Measurements from ENCODE around the gene PPOX.

The PPOX gene

GRCh38 chr1:161165742-161166668, at the start of gene PPOX:
PPOX (plus strand) TSS chr1:161166426; CDS start chr1:161166848, 422 bp downstream.
- peak; percentile 90 for DNase-seq (ENCODE audit: low spot score)

DNA sequence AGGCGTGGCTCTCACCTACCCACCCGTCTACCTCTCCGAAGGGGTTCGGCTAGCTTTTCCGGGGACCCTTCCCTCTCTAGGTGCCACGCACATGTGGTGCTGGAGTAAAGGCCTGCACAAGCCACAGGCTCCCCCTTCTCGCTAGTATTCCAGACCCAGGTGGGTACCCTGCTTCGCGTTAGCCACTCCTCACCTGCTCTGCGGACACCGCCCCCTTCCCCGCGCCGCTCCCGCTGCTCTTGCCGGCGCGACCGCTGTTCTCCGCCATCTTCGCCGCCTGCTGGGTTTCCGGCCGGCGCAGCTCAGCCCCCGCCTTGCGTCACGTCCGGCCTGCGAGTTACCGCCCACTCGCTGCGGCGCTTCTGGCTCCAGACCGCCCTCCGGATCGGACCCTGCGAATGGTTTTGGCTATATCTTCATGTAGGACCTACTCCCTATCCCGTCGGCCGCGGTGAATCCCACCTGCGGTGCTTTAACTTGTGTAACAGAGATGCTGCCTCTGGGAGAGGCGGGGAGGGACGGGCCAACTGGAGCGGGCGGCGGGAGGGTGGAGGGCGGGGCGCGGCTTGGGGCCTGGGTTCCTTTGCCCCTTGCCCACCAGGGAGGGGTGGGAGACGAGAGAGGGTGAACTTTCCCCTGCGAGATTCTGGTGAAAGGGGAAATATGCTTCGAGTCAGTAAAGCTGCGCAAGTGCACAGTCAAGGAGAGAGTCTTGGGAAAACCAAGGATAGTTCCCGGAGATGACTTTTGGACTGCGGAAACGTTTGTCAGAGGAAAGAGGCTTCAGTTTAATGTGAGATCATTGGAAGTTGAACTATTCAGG, 48.3 kb upstream of the PPOX start, which contains the start of the genes NIT1 and PFDN2:
Gene NIT1 (plus strand): TSS at position 347 of the 823 bp plus-strand sequence. CDS start 72 bp downstream, at position 419.
Gene PFDN2 (minus strand): TSS at position 279 of the 823 bp plus-strand sequence. CDS start 11 bp downstream, at position 268.
- peak; percentile 80 for DNase-seq (ENCODE audit: low spot score)

- DNase-seq (ENCODE audit: low spot score): no peak
Measured at GRCh38 chr1:161119092-161119903, 46.9 kb upstream of the PPOX start.

DNA sequence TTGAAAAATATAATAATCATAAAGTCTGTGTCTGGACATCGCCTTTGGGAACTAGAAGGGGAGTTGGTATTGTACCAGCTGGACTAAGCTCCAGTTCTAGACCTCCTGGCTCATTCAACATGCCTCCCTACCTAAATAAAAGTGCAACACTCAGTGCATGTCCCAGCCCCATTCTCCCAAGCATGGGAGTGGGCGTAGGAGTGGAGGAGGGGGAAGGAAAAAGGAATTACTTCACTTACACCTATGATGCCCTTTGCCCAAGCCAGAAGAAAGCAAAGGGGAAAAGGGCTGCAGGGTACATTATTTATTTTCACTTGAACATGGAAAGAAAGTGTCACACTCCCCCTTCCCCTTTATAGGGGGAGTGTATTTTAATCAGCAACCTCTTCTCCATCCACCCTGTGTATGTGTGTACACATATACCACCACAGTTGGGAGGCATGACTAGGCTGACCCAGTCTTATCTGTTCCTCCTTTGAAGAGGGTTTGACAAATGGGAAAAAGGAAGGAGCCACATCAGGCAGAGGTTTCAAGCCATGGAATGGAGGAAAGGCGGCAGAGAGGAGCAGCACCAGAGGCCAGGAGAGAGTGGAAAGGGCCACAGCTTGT, 45.1 kb upstream of the PPOX start:
- no peak for DNase-seq (ENCODE audit: low spot score)

DNA sequence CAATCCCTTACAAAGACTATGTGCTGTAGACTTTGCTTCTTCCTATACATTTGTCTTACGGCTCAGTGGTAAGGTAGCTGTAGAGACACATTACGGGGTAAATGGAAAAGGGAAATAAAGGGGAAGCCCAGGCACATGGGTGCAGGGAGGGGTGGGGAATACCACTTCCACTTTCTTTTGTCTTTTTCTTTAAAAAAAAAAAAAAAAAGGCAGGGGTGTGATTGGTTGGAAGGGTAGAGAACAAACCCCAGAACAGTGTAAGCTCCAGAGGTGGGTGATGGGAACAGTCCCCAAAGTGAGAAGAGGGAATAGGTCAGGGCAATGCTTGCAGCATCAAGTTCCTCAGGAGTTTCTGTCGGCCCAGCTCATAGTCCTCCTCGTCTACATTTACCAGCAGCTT, 44.4 kb upstream of the PPOX start:
- no peak for DNase-seq (ENCODE audit: low spot score)

DNA sequence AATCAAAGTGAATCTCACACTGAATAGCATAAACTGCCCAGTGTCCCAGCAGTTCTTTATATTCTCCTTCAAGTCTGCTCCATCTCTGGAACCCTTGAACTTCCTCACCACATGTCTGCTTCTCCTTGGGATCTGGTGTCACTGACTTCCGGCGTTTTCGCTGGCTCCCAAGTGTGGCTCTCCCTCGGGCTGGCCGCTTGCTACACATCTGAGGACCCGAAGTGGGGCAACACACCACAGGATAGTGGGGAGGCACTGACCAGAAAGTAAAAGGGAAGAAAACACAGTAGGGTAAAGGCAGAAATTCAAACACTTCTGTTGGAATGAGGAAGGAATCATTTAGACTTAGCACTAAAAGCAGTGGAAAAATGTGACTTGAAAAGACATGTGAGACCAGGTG, 43.3 kb upstream of the PPOX start:
- DNase-seq (ENCODE audit: low spot score): no peak

DNA sequence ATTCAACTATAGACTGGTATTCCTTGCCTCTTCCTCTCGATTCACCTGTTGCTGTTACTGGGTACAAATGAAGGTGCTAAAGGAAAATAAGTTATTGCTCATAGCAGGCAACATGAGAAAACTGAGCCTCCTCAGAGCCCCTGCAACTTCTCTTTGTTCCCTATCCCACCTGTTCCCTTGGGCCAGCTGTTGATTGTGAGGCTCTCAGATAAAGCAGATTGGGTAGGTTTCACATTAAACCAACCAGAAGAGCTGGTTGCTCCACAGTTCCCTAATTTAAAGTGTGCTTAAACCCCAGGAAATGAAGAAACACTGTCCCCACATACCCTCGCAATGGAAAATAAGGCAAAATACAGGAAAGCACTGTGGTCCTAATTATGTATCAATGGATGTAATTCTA, 38.6 kb upstream of the PPOX start:
- DNase-seq (ENCODE audit: low spot score): no peak

GRCh38 chr1:161128591-161129420, 37.4 kb upstream of the PPOX start:
- no peak for DNase-seq (ENCODE audit: low spot score)

DNA sequence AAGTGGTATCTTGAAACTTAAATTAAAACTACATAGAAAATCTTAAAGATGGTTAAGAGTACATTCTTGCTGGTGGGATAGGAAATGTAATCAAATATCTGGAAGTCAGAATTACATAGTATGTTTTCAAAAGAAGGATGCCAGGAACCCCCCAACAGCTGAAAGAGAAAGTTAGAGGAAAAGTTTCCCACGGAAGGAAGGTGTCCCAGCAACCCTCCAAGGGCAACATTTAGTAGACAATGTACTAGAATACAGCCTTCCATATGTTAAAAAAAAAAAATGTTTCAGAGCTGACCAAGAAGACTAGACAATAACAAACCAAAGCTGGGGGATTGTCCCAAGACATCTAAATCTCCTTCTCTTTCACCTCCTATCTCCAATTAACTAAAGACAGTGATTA, 36.0 kb upstream of the PPOX start:
- DNase-seq (ENCODE audit: low spot score): no peak

DNA sequence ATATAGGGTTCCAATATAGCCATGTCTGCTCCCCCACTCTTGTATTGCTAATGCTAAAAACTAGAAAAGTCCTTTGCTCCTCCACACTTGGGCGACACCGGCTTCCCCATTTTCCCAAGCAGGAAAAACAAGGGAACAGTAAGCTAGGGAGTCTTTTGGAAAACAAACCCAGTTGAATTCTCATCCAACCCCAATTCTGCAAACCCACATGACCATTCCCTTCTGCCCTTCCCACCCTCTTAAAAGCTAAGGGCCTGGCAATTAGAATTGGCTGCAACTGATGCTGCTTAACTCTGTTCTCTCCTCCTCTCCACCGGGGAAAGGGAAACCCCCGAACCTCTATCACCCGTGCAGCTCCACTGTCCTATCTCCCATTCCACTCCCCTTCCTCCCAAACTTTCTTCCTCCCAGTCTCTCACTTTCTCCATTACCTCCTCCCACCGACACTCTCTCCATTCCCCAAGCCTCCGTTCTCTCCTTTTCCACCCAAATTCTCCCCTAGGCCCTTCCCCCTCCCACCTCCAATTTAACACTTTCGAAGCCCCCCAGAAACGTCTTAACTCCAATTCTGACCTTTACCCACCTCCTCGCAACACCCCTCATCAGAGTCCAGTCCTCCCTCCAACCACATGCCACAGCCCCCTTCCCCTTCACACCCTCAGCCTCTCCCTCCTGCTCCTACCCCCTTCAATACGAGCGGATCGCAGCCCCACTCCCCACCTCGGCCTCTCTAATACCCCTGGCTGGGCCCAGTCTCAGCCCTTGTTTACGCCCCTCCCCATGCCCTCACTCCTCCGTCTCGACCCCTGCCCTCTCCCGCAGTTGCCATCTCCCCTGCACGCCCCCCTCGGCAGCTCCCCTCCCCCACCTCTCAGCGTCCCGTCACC, 34.5 kb upstream of the PPOX start:
- DNase-seq (ENCODE audit: low spot score): no peak

DNA sequence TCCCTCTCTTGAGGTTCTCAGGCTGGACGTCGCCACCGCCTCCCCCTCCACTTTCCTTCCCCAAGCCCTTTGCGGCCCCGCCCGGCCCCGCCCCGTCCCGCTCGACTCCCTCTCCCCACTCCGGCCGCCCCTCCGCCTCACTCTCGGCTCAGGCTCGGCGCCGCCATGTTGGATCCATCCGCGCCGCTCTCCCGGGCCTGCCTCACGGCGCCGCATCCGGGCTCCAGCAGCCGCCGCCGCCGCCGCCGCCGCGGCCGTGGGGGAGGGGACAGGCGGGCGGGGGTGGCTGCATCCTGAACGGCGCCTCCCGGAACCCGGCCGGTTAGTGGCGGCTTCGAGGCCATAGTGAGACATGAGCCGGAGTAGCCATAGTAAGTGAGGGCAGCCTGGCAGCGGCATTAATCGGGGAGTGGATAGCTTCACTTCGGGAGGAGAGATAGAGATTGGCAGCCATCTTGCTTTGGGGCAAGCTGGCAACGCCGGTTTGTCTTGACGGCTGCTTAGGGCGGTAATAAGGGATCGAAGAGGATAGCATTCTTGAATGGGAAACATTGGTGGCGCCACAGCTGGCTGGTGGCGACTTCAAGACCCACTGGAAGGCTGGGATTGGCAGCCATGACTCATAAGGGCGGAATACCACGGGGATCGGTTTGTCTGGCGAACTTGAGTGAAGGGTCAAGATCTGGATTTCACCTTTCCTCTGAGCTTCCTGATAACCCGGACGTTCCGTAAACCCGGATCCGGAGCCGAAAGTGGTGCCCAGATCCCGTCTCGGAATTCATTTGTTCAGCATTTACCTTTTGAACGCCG, 33.6 kb upstream of the PPOX start, which contains the start of gene DEDD:
Gene DEDD (minus strand): TSS at position 258 of the 810 bp plus-strand sequence. CDS start 8,205 bp downstream, outside the sequence.
- peak; percentile 85 for DNase-seq (ENCODE audit: low spot score)

DNA sequence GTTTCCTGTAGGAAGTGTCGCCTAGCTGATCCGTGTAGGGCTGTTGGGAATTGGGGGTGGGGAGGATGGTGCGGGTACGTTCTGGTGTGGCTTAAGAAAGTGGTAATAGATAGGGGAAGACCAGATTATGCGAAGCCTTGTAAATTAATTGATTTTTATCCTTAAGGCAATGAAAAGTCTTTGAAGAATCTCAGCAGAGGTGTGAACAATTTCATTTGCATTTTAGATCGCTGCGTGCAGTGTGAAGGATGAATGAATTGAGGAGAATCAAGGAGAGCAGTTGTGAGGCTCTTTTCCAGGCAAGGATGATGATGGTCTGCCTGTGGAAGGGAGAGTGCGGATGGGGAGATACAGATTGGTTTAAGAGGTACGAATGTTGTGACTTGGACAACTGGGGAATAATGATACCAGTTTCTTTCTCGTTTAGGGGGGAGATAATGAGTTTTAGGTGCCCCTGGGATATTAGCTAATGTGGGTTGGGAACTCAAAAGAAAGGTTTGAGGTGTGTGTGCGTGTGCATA, 32.9 kb upstream of the PPOX start:
- DNase-seq (ENCODE audit: low spot score): no peak

GRCh38 chr1:161137881-161138280, 28.3 kb upstream of the PPOX start:
- DNase-seq (ENCODE audit: low spot score): no peak

GRCh38 chr1:161138431-161138830, 27.8 kb upstream of the PPOX start:
- no peak for DNase-seq (ENCODE audit: low spot score)

DNA sequence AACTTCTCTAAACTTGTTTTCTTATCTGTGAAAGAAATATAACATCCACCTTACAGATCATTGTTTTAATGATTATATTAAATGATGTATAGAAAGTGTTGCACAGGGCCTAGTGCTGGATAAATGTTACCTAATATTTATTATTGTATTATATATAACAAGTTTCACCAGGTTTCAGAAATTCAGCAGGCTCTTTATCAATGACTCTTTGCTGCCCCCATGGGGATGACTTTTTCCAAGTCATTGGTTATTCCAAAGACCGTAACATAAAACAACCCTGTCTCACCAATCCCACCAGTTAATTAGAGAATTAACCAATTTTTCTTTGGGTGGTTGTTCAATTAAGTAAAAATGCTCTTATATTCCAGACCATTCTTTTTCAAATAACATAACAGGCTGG, 26.5 kb upstream of the PPOX start:
- peak; percentile 53 for DNase-seq (ENCODE audit: low spot score)

GRCh38 chr1:161140755-161141400, 25.3 kb upstream of the PPOX start:
- no peak for DNase-seq (ENCODE audit: low spot score)

DNA sequence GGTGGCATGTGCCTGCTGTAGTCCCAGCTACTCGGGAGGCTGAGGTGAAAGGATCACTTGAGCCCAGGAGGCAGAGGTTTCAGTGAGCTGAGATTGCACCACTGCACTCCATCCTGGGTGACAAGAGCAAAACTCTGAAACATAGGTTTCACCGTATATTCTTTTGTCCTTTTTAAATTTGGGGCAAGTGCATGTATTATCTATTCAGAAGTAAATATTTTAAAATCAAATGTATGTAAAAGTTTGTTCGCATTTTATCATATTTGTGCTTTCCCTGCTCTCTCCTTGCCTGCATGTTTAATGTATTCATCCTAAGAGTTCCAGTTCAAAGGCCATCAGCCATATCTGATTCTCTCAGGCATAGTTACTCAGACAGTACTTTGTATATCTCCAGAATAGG, 20.4 kb upstream of the PPOX start:
- DNase-seq (ENCODE audit: low spot score): no peak

- no peak for DNase-seq (ENCODE audit: low spot score)
Measured at GRCh38 chr1:161153176-161153575, 13.1 kb upstream of the PPOX start.
